ENCODE data around the gene RAB40C.

Gene RAB40C

GRCh38 chr16:674968-675883 is 85.4 kb downstream of the RAB40C start, which contains the start of gene RHBDL1:
TSS of gene RHBDL1 (plus strand) at chr16:675671. CDS start at chr16:675791, 120 bp downstream.
- peak within 1 kb of the TSS; percentile 40 to 57 for H3K4me3 ChIP-seq (ENCODE audit: low read depth in 1 of 2, low read length in 2 of 2)
- H3K9me3 ChIP-seq (ENCODE audit: control insufficient read depth in 1 of 2, low read length in 2 of 2): no peaks in the 10 kb centered on the region
- no peaks in the 10 kb centered on the region for H3K27me3 ChIP-seq (ENCODE audit: control insufficient read depth in 1 of 2, insufficient read depth in 2 of 2, low read length in 2 of 2)
- H3K27ac ChIP-seq (ENCODE audit: low read depth, low read length): no peak within 1 kb of the TSS
- peaks cover 17 to 39% of the 10 kb centered on the region in 2 donors for H3K36me3 ChIP-seq (ENCODE audit: control insufficient read depth in 1 of 2, insufficient read depth in 2 of 2, low read length in 2 of 2)
- H3K4me1 ChIP-seq (ENCODE audit: control insufficient read depth in 1 of 2, insufficient read depth in 2 of 2, low read length in 2 of 2): peaks cover 15 to 22% of the 10 kb centered on the region in 2 donors
- H3K9ac ChIP-seq (ENCODE audit: low read depth in 1 of 2, low read length in 2 of 2): peak within 1 kb of the TSS; percentile 43 to 51

DNA sequence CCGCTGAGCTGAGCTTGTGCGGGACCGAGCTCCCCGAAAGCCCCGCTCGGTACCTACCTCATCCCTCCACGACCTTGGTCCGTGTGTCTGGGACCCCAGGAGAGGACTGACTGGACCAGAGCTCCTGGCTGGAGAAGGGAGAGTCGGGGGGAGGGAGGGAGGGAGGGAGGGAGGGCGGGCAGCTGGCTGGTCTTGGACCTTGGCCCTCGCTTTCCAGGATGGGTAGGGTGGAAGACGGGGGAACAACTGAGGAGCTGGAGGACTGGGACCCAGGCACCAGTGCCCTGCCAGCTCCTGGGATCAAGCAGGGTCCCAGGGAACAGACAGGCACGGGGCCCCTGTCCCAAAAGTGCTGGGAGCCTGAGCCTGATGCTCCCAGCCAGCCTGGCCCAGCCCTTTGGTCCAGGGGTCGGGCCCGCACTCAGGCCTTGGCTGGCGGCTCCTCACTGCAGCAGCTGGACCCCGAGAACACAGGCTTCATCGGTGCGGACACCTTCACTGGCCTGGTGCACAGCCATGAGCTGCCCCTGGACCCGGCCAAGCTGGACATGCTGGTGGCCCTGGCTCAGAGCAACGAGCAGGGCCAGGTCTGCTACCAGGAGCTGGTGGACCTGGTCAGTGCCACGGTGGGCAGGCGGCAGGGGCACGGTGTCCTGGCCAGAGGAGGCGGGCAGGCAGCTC is 86.2 kb downstream of the RAB40C start:
- H3K9ac ChIP-seq (ENCODE audit: low read depth in 1 of 2, low read length in 2 of 2): peak overlapping the region; percentile 43 to 51
- peaks cover 18 to 25% of the 10 kb centered on the region in 2 donors for H3K4me1 ChIP-seq (ENCODE audit: control insufficient read depth in 1 of 2, insufficient read depth in 2 of 2, low read length in 2 of 2)
- peaks cover 10 to 31% of the 10 kb centered on the region in 2 donors for H3K36me3 ChIP-seq (ENCODE audit: control insufficient read depth in 1 of 2, insufficient read depth in 2 of 2, low read length in 2 of 2)
- no peaks in the 10 kb centered on the region for H3K9me3 ChIP-seq (ENCODE audit: control insufficient read depth in 1 of 2, low read length in 2 of 2)
- H3K27me3 ChIP-seq (ENCODE audit: control insufficient read depth in 1 of 2, insufficient read depth in 2 of 2, low read length in 2 of 2): no peaks in the 10 kb centered on the region
- peak overlapping the region in 1 of 2 donors; percentile 40 for H3K4me3 ChIP-seq (ENCODE audit: low read depth in 1 of 2, low read length in 2 of 2)
- no peak overlapping the region for H3K27ac ChIP-seq (ENCODE audit: low read depth, low read length)

DNA sequence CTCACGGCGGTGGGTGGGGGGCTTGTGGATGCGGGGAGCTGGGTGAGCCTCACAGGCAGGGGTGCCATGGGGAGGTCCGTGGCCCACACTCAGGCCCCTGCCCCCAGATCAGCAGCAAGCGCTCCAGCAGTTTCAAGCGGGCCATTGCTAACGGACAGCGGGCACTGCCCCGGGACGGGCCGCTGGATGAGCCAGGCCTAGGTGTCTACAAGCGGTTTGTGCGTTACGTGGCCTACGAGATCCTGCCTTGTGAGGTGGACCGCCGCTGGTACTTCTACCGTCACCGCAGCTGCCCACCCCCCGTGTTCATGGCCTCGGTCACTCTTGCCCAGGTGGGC is 86.7 kb downstream of the RAB40C start:
- H3K9me3 ChIP-seq (ENCODE audit: control insufficient read depth in 1 of 2, low read length in 2 of 2): no peaks in the 10 kb centered on the region
- H3K27me3 ChIP-seq (ENCODE audit: control insufficient read depth in 1 of 2, insufficient read depth in 2 of 2, low read length in 2 of 2): no peaks in the 10 kb centered on the region
- H3K4me3 ChIP-seq (ENCODE audit: low read depth in 1 of 2, low read length in 2 of 2): no peak overlapping the region
- no peak overlapping the region for H3K27ac ChIP-seq (ENCODE audit: low read depth, low read length)
- peak overlapping the region in 1 of 2 donors; percentile 43 for H3K9ac ChIP-seq (ENCODE audit: low read depth in 1 of 2, low read length in 2 of 2)
- peaks cover 23 to 30% of the 10 kb centered on the region in 2 donors for H3K4me1 ChIP-seq (ENCODE audit: control insufficient read depth in 1 of 2, insufficient read depth in 2 of 2, low read length in 2 of 2)
- peaks cover 11 to 29% of the 10 kb centered on the region in 2 donors for H3K36me3 ChIP-seq (ENCODE audit: control insufficient read depth in 1 of 2, insufficient read depth in 2 of 2, low read length in 2 of 2)

GRCh38 chr16:676913-677312 is 87.0 kb downstream of the RAB40C start:
- no peaks in the 10 kb centered on the region for H3K9me3 ChIP-seq (ENCODE audit: control insufficient read depth in 1 of 2, low read length in 2 of 2)
- peak overlapping the region in 1 of 2 donors; percentile 43 for H3K9ac ChIP-seq (ENCODE audit: low read depth in 1 of 2, low read length in 2 of 2)
- H3K27ac ChIP-seq (ENCODE audit: low read depth, low read length): no peak overlapping the region
- H3K4me1 ChIP-seq (ENCODE audit: control insufficient read depth in 1 of 2, insufficient read depth in 2 of 2, low read length in 2 of 2): peaks cover 27 to 34% of the 10 kb centered on the region in 2 donors
- no peaks in the 10 kb centered on the region for H3K27me3 ChIP-seq (ENCODE audit: control insufficient read depth in 1 of 2, insufficient read depth in 2 of 2, low read length in 2 of 2)
- H3K4me3 ChIP-seq (ENCODE audit: low read depth in 1 of 2, low read length in 2 of 2): peak overlapping the region in 1 of 2 donors; percentile 35
- H3K36me3 ChIP-seq (ENCODE audit: control insufficient read depth in 1 of 2, insufficient read depth in 2 of 2, low read length in 2 of 2): peaks cover 14 to 29% of the 10 kb centered on the region in 2 donors

DNA sequence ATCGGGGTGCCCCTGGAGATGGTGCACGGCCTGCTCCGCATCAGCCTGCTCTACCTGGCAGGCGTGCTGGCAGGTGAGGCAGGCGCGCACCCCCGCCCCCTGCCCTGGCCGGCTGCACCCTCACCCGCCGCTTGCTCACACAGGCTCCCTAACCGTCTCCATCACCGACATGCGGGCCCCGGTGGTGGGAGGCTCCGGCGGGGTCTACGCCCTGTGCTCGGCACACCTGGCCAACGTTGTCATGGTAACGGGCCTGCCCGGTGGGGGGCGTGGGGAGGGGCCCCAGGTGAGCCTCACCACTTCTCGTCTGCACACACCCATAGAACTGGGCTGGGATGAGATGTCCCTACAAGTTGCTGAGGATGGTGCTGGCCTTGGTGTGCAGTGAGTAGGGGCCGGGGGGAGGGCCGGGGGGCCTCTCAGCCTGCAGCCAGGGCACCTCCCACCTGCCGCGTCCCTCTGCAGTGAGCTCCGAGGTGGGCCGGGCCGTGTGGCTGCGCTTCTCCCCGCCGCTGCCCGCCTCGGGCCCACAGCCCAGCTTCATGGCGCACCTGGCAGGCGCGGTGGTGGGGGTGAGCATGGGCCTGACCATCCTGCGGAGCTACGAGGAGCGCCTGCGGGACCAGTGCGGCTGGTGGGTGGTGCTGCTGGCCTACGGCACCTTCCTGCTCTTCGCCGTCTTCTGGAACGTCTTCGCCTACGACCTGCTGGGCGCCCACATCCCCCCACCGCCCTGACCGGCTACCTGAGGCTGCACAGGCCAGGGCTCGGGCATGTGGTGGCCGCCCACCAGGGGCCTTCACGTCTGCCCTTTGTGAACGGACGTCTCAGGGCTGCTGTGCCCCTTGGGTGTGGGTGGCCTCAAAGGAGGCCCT is 87.7 kb downstream of the RAB40C start:
- peaks cover 29 to 41% of the 10 kb centered on the region in 2 donors for H3K4me1 ChIP-seq (ENCODE audit: control insufficient read depth in 1 of 2, insufficient read depth in 2 of 2, low read length in 2 of 2)
- H3K9me3 ChIP-seq (ENCODE audit: control insufficient read depth in 1 of 2, low read length in 2 of 2): no peaks in the 10 kb centered on the region
- H3K27ac ChIP-seq (ENCODE audit: low read depth, low read length): no peak overlapping the region
- H3K36me3 ChIP-seq (ENCODE audit: control insufficient read depth in 1 of 2, insufficient read depth in 2 of 2, low read length in 2 of 2): peaks cover 16 to 29% of the 10 kb centered on the region in 2 donors
- H3K9ac ChIP-seq (ENCODE audit: low read depth in 1 of 2, low read length in 2 of 2): no peak overlapping the region
- no peaks in the 10 kb centered on the region for H3K27me3 ChIP-seq (ENCODE audit: control insufficient read depth in 1 of 2, insufficient read depth in 2 of 2, low read length in 2 of 2)
- peak overlapping the region in 1 of 2 donors; percentile 35 for H3K4me3 ChIP-seq (ENCODE audit: low read depth in 1 of 2, low read length in 2 of 2)

- Histone ChIP-seq H3K27ac (ENCODE audit: low read depth, low read length) (no peak overlapping the region), H3K4me1 (ENCODE audit: control insufficient read depth in 1 of 2, insufficient read depth in 2 of 2, low read length in 2 of 2) (peaks cover 32 to 48% of the 10 kb centered on the region in 2 donors), H3K9ac (ENCODE audit: low read depth in 1 of 2, low read length in 2 of 2) (no peak overlapping the region), H3K36me3 (ENCODE audit: control insufficient read depth in 1 of 2, insufficient read depth in 2 of 2, low read length in 2 of 2) (peaks cover 18 to 29% of the 10 kb centered on the region in 2 donors), H3K9me3 (ENCODE audit: control insufficient read depth in 1 of 2, low read length in 2 of 2) (no peaks in the 10 kb centered on the region), H3K27me3 (ENCODE audit: control insufficient read depth in 1 of 2, insufficient read depth in 2 of 2, low read length in 2 of 2) (no peaks in the 10 kb centered on the region), H3K4me3 (ENCODE audit: low read depth in 1 of 2, low read length in 2 of 2) (no peak overlapping the region)
Measured at GRCh38 chr16:678209-678857, 88.5 kb downstream of the RAB40C start.

Data from duodenal mucosa (tissue), 2 donors.